AG09319 (cell line): ENCODE data around the gene F2RL2.
A peak's percentile ranks its signal among the peaks of the same experiment; 100 is the strongest.

ENCODE experiments used
- DNase-seq: peaks from one replicate; pipeline ENCODE4 v3.0.0-alpha.2; 2010; ENCODE audit warnings: low read depth; ENCODE audit errors: extremely low read depth
- TF ChIP-seq, protein P1 (sequence below): IDR thresholded peaks from 2 replicates; pipeline ENCODE4 v1.5.1; 2011; ENCODE audit warnings: low read depth, mild to moderate bottlenecking, inconsistent platforms, low read length, moderate library complexity

The F2RL2 gene, protein sequence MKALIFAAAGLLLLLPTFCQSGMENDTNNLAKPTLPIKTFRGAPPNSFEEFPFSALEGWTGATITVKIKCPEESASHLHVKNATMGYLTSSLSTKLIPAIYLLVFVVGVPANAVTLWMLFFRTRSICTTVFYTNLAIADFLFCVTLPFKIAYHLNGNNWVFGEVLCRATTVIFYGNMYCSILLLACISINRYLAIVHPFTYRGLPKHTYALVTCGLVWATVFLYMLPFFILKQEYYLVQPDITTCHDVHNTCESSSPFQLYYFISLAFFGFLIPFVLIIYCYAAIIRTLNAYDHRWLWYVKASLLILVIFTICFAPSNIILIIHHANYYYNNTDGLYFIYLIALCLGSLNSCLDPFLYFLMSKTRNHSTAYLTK

DNA sequence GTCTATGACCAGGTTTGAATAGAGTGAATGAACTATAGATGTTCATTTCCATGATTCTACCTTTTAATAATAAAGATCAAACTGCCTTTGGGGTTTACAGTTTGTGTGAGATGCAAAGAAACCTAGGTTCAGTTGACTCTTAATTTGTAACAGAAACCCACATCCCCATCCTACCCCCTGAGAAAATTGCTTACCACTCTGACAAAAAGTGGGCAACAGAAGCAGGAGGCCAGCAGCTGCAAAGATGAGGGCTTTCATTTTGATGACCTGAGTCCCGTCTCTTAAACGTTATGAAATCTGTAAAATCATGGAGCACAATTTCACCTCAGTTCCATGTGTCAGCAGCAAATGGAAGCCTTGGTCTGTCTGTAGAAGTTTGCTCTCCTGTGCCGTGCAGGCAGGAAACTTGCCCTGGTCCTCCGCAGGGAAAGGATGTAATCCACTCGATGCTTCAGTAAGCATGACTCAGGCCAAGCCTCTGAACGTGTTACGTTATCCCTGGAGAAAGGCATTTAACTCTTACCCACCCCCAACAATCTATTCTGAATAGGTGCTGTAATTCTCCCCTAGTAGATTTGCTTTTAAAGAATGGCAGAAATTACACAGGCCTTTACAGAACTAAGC, at the start of gene F2RL2:
TSS of gene F2RL2 (minus strand) at position 431 of the 624 bp plus-strand sequence. CDS start at position 258, 173 bp downstream.
- peak; percentile 66 for DNase-seq
- TF ChIP-seq, protein P1, sequence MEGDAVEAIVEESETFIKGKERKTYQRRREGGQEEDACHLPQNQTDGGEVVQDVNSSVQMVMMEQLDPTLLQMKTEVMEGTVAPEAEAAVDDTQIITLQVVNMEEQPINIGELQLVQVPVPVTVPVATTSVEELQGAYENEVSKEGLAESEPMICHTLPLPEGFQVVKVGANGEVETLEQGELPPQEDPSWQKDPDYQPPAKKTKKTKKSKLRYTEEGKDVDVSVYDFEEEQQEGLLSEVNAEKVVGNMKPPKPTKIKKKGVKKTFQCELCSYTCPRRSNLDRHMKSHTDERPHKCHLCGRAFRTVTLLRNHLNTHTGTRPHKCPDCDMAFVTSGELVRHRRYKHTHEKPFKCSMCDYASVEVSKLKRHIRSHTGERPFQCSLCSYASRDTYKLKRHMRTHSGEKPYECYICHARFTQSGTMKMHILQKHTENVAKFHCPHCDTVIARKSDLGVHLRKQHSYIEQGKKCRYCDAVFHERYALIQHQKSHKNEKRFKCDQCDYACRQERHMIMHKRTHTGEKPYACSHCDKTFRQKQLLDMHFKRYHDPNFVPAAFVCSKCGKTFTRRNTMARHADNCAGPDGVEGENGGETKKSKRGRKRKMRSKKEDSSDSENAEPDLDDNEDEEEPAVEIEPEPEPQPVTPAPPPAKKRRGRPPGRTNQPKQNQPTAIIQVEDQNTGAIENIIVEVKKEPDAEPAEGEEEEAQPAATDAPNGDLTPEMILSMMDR, result no peak

DNA sequence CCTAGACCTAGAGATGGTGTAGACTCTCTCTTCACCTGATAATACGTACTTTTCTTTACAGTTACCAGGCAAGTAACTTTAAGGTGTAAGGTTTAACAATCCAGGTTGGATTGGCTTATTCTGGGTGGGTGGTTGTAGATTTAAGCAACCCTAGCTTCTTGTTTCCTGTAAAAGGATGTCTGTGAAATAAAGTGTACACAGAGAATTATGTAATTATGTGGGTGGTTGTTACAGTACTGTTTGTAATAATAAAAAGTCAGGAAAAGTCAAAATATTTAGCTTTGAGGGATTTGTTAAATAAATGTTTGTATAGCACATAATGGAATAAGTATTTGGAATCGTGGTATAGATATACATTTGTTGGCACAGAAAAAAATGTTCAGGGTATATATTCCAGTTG, 49.0 kb upstream of the F2RL2 start:
- no peak for DNase-seq
- TF ChIP-seq, protein P1, result no peak

DNA sequence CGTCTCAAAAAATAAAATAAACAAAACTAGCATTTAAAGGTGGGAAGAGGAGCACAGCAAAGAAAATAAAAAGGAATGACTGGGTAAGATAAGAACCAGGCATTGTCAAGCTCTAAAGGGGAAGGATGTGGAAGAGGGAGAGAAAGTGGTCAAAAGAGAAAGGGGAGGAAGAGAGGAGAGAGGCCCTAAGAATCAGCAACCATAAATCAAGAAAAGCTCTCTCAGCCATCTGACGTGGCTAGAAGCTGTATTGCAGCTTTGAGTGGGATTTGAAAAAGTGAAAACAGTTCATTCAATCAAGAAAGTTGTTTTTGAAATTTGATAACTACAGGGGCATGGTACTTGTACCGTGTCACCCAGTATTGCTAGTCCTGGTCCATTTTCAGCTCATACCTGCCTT, 47.3 kb upstream of the F2RL2 start:
- TF ChIP-seq, protein P1, result no peak
- no peak for DNase-seq

DNA sequence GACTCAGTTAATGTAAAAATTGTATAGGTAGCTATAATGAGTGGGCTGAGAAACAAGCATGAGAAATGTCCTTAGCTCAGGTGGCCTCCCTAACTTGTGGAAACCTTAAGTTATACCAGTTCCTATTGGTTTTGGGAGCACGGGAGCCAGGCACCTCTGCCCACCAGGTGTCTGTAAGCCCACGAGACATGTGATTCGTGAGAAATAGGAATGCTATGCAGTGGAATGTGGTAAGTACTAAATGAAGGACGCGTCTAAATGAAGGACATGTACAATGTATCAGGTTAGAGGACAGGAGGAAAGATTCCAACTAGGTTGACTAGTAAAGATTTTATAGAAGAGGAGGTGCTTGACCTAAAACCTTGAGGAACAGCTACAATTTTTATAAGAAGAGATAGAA, 46.0 kb upstream of the F2RL2 start:
- DNase-seq, result no peak
- TF ChIP-seq, protein P1, result no peak

DNA sequence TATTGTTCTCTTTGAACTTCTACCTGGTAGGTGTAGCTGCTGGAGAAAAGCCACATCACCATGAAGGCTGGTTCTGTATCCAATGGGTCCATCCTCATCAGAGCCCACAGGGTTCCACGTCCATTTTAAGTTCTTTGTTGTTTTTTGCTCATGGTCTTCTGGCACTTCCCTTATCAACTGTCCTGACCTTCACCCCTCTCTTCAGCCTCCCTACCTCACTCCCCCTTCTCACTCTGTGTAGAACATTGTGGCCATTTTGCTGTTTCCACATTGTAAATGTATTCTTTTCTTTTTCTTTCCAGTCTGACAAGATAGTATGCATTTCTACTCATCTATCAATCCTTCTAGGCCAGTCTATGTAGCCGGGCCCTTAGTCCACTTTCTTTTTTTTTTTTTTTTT, 44.3 kb upstream of the F2RL2 start:
- TF ChIP-seq, protein P1, result no peak
- DNase-seq, result no peak

DNA sequence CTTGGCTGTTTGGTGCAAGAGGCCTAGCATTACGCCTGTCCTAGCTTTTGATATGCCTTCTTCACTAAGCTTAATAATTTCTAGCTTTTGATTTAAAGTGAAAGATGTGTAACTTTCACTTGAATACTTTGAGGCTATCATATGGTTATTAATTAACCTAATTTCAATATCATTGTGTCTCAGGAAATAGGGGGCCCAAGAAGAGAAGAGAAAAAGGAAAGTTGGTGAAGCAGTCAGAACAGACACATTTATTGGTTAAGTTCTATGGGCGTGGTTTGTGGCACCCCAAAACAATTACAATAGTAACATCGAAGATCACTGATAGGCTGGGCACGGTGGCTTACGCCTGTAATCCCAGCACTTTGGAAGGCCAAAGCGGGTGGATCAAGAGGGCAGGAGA, 40.9 kb upstream of the F2RL2 start:
- DNase-seq, result no peak
- TF ChIP-seq, protein P1, result no peak

DNA sequence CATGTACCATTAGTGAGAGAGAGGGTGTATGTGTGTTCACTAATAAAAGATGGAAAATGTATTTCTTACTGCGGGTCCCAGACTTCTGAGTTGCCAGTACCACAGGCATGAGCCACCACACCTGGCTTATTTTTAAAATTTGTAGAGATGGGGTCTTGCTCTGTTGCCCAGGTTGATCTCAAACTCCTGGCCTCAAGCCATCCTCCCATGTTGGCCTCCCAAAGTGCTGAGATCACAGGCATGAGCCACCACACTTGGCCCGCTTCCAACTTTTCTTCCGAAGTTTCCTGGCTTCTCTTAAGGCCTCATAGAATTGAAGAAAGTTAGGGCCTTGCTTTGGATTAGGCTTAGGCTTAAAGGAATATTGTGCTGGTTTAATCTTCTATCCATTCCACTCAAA, 40.4 kb upstream of the F2RL2 start:
- TF ChIP-seq, protein P1, result no peak
- no peak for DNase-seq
